ENCODE results near the gene ABHD10.
"Not testable (repeated sequence)": the region's sequence is repeated elsewhere in the genome, so short reads cannot be mapped to it uniquely, and the experiment has no call there.

ABHD10 gene

DNA sequence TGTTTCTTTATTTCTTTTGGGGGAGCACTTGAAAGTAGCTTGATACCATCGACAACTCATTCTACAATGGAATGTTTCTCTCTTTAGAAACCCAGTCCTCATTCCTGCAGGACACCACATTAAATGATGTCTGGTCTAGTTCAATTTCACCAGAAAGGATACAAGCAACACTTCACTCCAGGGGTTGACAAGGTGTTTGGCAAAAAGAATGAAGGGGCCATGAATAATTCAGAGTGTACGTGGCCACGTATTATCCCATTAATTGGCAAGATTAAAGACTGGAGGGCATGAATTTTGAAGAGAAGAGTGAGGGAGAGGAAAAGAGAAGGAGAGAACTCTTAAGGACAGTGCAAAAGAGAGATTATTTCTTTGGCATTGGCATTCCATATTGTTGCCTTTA is 56.4 kb downstream of the ABHD10 start:
- no peak for DNase-seq

DNA sequence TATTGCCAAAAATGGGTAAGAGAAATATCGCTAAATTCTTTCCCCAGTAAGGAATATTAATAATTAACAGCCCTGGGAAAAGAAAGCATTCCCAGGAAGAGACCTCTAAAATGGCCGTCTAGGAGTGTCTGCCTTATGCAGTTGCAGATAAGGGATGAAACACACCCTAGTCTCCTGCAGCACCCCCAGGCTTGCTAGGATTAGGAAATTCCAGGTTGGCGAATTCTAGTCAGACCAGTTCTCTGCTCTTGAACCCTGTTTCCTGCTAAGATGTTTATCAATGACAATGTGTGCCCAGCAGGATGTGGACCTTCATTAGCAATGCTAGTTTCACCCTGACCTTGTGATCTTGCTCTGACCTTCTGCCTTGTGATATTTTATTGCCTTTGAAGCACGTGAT is 58.4 kb downstream of the ABHD10 start:
- DNase-seq = not testable (repeated sequence)

DNA sequence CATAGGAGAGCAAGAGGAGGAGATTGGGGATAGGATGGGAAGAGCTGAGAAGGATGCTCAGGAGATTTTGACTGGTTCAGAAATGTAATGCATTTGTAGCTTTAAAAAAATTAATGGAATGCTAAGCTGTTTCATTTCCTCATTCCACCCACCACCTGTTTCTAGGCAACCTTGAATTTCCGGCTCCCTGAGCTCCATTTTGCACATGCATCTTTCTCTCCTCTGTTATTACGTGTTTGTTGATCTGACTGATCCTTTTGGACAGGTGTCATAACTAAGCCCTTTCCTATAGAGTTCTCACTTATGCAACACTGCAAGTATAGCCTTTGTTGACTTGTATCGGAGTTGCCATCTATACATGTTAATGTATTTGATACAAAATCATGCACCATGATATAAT is 60.0 kb downstream of the ABHD10 start:
- DNase-seq = no peak

DNA sequence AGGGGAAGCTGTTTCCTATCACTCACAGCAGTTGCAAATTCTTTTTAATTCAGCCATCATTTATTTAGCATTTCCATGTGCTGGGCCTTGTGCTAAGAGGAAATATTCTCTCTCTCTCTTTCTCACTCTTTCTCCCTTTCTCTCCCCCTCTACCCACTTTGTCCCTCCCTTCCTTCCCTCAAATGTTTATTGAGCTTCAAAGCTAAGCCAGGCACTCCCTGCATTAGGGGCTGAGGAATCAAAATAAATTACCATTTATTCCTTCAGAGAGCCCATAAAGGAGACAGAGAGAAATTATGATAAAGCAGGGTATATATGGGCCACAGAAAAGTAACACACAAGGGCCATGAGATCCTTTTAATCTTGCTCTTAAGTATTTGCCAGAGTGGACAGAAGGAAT is 62.5 kb downstream of the ABHD10 start:
- DNase-seq = no peak

DNA sequence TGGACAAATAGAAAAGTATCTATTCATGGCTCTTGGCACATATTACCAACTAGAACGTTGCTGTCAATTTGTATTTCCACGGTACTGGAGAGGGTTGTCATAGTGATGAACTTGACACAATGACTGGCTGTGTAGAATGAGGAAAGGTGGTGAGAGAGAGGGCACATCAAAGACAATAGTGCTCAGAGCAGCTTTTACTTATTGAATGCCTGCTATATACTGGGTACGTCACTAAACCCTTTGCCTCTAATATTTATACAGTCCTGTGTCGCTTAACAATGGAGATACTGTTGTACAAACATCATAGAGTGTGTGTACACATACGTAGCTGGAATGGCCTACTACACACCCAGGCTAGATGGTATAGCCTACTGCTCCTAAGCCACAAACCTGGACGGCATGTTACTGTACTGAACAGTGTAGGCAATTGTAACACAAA is 64.0 kb downstream of the ABHD10 start:
- DNase-seq = no peak

Data from retina (tissue), 1 donor.